ENCODE measurements around the gene AOPEP.

Gene AOPEP

GRCh38 chr9:94888775-94889174 lies 162.3 kb downstream of the AOPEP start:
- Histone ChIP-seq H3K9me2 (replicated peaks; ENCODE audit: control insufficient read depth, low read length) (no peaks in the 10 kb centered on the region), H3F3A (ENCODE audit: control insufficient read depth, insufficient read depth) (no peaks in the 10 kb centered on the region), H3K9me3 (ENCODE audit: control insufficient read depth, insufficient read depth, low read length) (peaks cover 7% of the 10 kb centered on the region), H3K27ac (ENCODE audit: low read depth, low read length) (no peak overlapping the region), H4K20me1 (ENCODE audit: control insufficient read depth, insufficient read depth, low read depth, low read length) (no peaks in the 10 kb centered on the region), H3K4me1 (ENCODE audit: control insufficient read depth, low read length) (no peaks in the 10 kb centered on the region), H3K4me3 (ENCODE audit: low read length) (no peak overlapping the region), H3K4me2 (ENCODE audit: low read length) (no peak overlapping the region), H3K36me3 (ENCODE audit: control insufficient read depth, low read length) (no peaks in the 10 kb centered on the region), H3K79me2 (ENCODE audit: control insufficient read depth, low read length) (no peaks in the 10 kb centered on the region), H3K27me3 (ENCODE audit: control insufficient read depth, low read length) (no peaks in the 10 kb centered on the region)
- TF ChIP-seq CTCF (IDR thresholded peaks at IDR 0.05; ENCODE audit: low read depth, low read length, poor library complexity, severe bottlenecking) (no peak), EZH2phosphoT487 (IDR thresholded peaks at IDR 0.05; ENCODE audit: borderline replicate concordance, low read length) (no peak)

GRCh38 chr9:94889628-94890027 lies 163.1 kb downstream of the AOPEP start:
- TF ChIP-seq CTCF (IDR thresholded peaks at IDR 0.05; ENCODE audit: low read depth, low read length, poor library complexity, severe bottlenecking): no peak
- no peak for TF ChIP-seq EZH2phosphoT487 (IDR thresholded peaks at IDR 0.05; ENCODE audit: borderline replicate concordance, low read length)
- H3K4me1 ChIP-seq (ENCODE audit: control insufficient read depth, low read length): no peaks in the 10 kb centered on the region
- H3K4me3 ChIP-seq (ENCODE audit: low read length): no peak overlapping the region
- no peaks in the 10 kb centered on the region for H3K36me3 ChIP-seq (ENCODE audit: control insufficient read depth, low read length)
- H3F3A ChIP-seq (ENCODE audit: control insufficient read depth, insufficient read depth): no peaks in the 10 kb centered on the region
- H3K4me2 ChIP-seq (ENCODE audit: low read length): no peak overlapping the region
- H3K79me2 ChIP-seq (ENCODE audit: control insufficient read depth, low read length): no peaks in the 10 kb centered on the region
- H3K27ac ChIP-seq (ENCODE audit: low read depth, low read length): no peak overlapping the region
- H3K9me2 ChIP-seq (replicated peaks; ENCODE audit: control insufficient read depth, low read length): no peaks in the 10 kb centered on the region
- H4K20me1 ChIP-seq (ENCODE audit: control insufficient read depth, insufficient read depth, low read depth, low read length): no peaks in the 10 kb centered on the region
- peaks cover 7% of the 10 kb centered on the region for H3K9me3 ChIP-seq (ENCODE audit: control insufficient read depth, insufficient read depth, low read length)
- H3K27me3 ChIP-seq (ENCODE audit: control insufficient read depth, low read length): no peaks in the 10 kb centered on the region

GRCh38 chr9:94891183-94891582 lies 164.7 kb downstream of the AOPEP start:
- peaks cover 7% of the 10 kb centered on the region for H3K9me3 ChIP-seq (ENCODE audit: control insufficient read depth, insufficient read depth, low read length)
- no peak overlapping the region for H3K4me2 ChIP-seq (ENCODE audit: low read length)
- H4K20me1 ChIP-seq (ENCODE audit: control insufficient read depth, insufficient read depth, low read depth, low read length): no peaks in the 10 kb centered on the region
- no peak overlapping the region for H3K4me3 ChIP-seq (ENCODE audit: low read length)
- H3K79me2 ChIP-seq (ENCODE audit: control insufficient read depth, low read length): no peaks in the 10 kb centered on the region
- TF ChIP-seq CTCF (IDR thresholded peaks at IDR 0.05; ENCODE audit: low read depth, low read length, poor library complexity, severe bottlenecking) (no peak), EZH2phosphoT487 (IDR thresholded peaks at IDR 0.05; ENCODE audit: borderline replicate concordance, low read length) (no peak)
- no peaks in the 10 kb centered on the region for H3K27me3 ChIP-seq (ENCODE audit: control insufficient read depth, low read length)
- H3F3A ChIP-seq (ENCODE audit: control insufficient read depth, insufficient read depth): no peaks in the 10 kb centered on the region
- no peak overlapping the region for H3K27ac ChIP-seq (ENCODE audit: low read depth, low read length)
- H3K9me2 ChIP-seq (replicated peaks; ENCODE audit: control insufficient read depth, low read length): no peaks in the 10 kb centered on the region
- H3K4me1 ChIP-seq (ENCODE audit: control insufficient read depth, low read length): no peaks in the 10 kb centered on the region
- no peaks in the 10 kb centered on the region for H3K36me3 ChIP-seq (ENCODE audit: control insufficient read depth, low read length)

GRCh38 chr9:94892675-94893074 lies 166.2 kb downstream of the AOPEP start:
- H3K27me3 ChIP-seq (ENCODE audit: control insufficient read depth, low read length): no peaks in the 10 kb centered on the region

More at GRCh38 chr9:94892675-94893074, 166.2 kb downstream of the AOPEP start:
- H3K4me3 ChIP-seq (ENCODE audit: low read length): no peak overlapping the region
- no peaks in the 10 kb centered on the region for H3F3A ChIP-seq (ENCODE audit: control insufficient read depth, insufficient read depth)
- H3K9me3 ChIP-seq (ENCODE audit: control insufficient read depth, insufficient read depth, low read length): peaks cover 7% of the 10 kb centered on the region
- no peak overlapping the region for H3K4me2 ChIP-seq (ENCODE audit: low read length)
- H3K27ac ChIP-seq (ENCODE audit: low read depth, low read length): no peak overlapping the region
- H4K20me1 ChIP-seq (ENCODE audit: control insufficient read depth, insufficient read depth, low read depth, low read length): no peaks in the 10 kb centered on the region
- no peaks in the 10 kb centered on the region for H3K79me2 ChIP-seq (ENCODE audit: control insufficient read depth, low read length)
- H3K9me2 ChIP-seq (replicated peaks; ENCODE audit: control insufficient read depth, low read length): no peaks in the 10 kb centered on the region
- no peaks in the 10 kb centered on the region for H3K36me3 ChIP-seq (ENCODE audit: control insufficient read depth, low read length)
- no peak for TF ChIP-seq EZH2phosphoT487 (IDR thresholded peaks at IDR 0.05; ENCODE audit: borderline replicate concordance, low read length)
- TF ChIP-seq CTCF (IDR thresholded peaks at IDR 0.05; ENCODE audit: low read depth, low read length, poor library complexity, severe bottlenecking): no peak
- no peaks in the 10 kb centered on the region for H3K4me1 ChIP-seq (ENCODE audit: control insufficient read depth, low read length)

Data from DOHH2 (cell line).